Neural progenitor cell (in vitro differentiated cells): Measurements from ENCODE around the gene SLC22A23. TPM values are rescaled to one million over a fixed set of nuclear protein-coding genes. Genes with fewer than 3 reads are reported as not detected.
A peak's percentile ranks its signal among the peaks of the same experiment; 100 is the strongest.

ENCODE experiments used
- DNase-seq: peaks from one replicate; pipeline ENCODE4 v3.0.0-alpha.2; 2016; ENCODE audit warnings: low spot score
- H2AFZ ChIP-seq: fragments of 200-600 bp; sonication (generic); replicated peaks from 2 replicates; pipeline ENCODE4 v1.6.1; 2016; ENCODE audit warnings: antibody characterized with exemption
- H3F3A ChIP-seq: fragments of 200-600 bp; sonication (generic); 2 replicates; pipeline ENCODE4 v1.6.1; 2016; ENCODE audit warnings: antibody characterized with exemption, low read depth
- H3K27ac ChIP-seq: fragments of 200-600 bp; sonication (generic); 2 replicates; pipeline ENCODE4 v1.5.1; 2016; ENCODE audit warnings: mild to moderate bottlenecking
- H3K27me3 ChIP-seq: fragments of 200-600 bp; sonication (generic); 2 replicates; pipeline ENCODE4 v1.6.1; 2016; ENCODE audit warnings: mild to moderate bottlenecking, moderate library complexity
- H3K36me3 ChIP-seq: fragments of 200-600 bp; sonication (generic); 2 replicates; pipeline ENCODE4 v1.5.1; 2016
- H3K4me1 ChIP-seq: fragments of 200-600 bp; sonication (generic); 2 replicates; pipeline ENCODE4 v1.6.1; 2016; ENCODE audit warnings: mixed run types
- H3K4me2 ChIP-seq: fragments of 200-600 bp; sonication (generic); 2 replicates; pipeline ENCODE4 v1.6.1; 2016
- H3K4me3 ChIP-seq: fragments of 200-600 bp; sonication (generic); 2 replicates; pipeline ENCODE4 v1.5.1; 2016
- H3K79me2 ChIP-seq: fragments of 200-600 bp; sonication (generic); 2 replicates; pipeline ENCODE4 v1.6.1; 2016; ENCODE audit warnings: low read depth
- H3K9ac ChIP-seq: fragments of 200-600 bp; sonication (generic); 2 replicates; pipeline ENCODE4 v1.6.1; 2016
- H3K9me3 ChIP-seq: fragments of 200-600 bp; sonication (generic); 2 replicates; pipeline ENCODE4 v1.5.1; 2016; ENCODE audit warnings: low read depth
- H4K20me1 ChIP-seq: fragments of 200-600 bp; sonication (generic); 2 replicates; pipeline ENCODE4 v1.6.1; 2016; ENCODE audit warnings: low read depth
- H3K27ac Mint-ChIP-seq: 3 replicates; pipeline ENCODE4 v1.8.0; 2021; ENCODE audit warnings: mixed read lengths
- H3K27me3 Mint-ChIP-seq: 2 replicates; pipeline ENCODE4 v1.8.0; 2022; ENCODE audit warnings: low read depth, mild to moderate bottlenecking, inconsistent platforms, moderate library complexity, mixed read lengths; ENCODE audit not compliant: insufficient read depth
- H3K36me3 Mint-ChIP-seq: 3 replicates; pipeline ENCODE4 v1.8.0; 2021; ENCODE audit warnings: mixed read lengths
- H3K4me1 Mint-ChIP-seq: 3 replicates; pipeline ENCODE4 v1.8.0; 2021; ENCODE audit warnings: mixed read lengths
- H3K4me3 Mint-ChIP-seq: 3 replicates; pipeline ENCODE4 v1.8.0; 2021; ENCODE audit warnings: mild to moderate bottlenecking, moderate library complexity, mixed read lengths
- H3K9me3 Mint-ChIP-seq: 3 replicates; pipeline ENCODE4 v1.8.0; 2020; ENCODE audit warnings: mixed read lengths
- CTCF ChIP-seq: fragments of 200-600 bp; sonication (generic); IDR thresholded peaks from 2 replicates; pipeline ENCODE4 v1.5.1; 2017; ENCODE audit warnings: antibody characterized with exemption, mild to moderate bottlenecking
- EZH2 ChIP-seq: fragments of 200-600 bp; sonication (generic); IDR thresholded peaks from 2 replicates; pipeline ENCODE4 v1.6.1; 2017; ENCODE audit warnings: antibody characterized with exemption, mild to moderate bottlenecking, moderate library complexity
- EZH2phosphoT487 ChIP-seq: fragments of 200-600 bp; sonication (generic); IDR thresholded peaks from 2 replicates; pipeline ENCODE4 v1.6.1; 2017; ENCODE audit warnings: antibody characterized with exemption
- total RNA-seq: library from RNA; depleted of rRNA; stranded (reverse); fragments of >200 nt; gene quantifications from 2 replicates; pipeline ENCODE4 v1.2.3, GENCODE V29; 2015; ENCODE audit warnings: low replicate concordance

Gene SLC22A23
- total RNA-seq, 1 donor from 2014 or later: 0.99 TPM

- Histone ChIP-seq H3K79me2 (no peaks in the 10 kb centered on the region), H3K4me1 (peaks cover 29% of the 10 kb centered on the region), H3K9ac (no peak overlapping the region), H2AFZ (no peak overlapping the region), H3K9me3 (no peaks in the 10 kb centered on the region), H3K27me3 (peaks cover 73% of the 10 kb centered on the region), H3K27ac (no peak overlapping the region), H3K4me3 (peak overlapping the region; percentile 74), H3F3A (peaks cover 30% of the 10 kb centered on the region), H3K36me3 (no peaks in the 10 kb centered on the region), H4K20me1 (peaks cover 30% of the 10 kb centered on the region), H3K4me2 (peak overlapping the region; percentile 99)
- DNase-seq: no peak
- H3K9me3 Mint-ChIP-seq: no peaks in the 10 kb centered on the region
- H3K4me3 Mint-ChIP-seq: no peak overlapping the region
- peaks cover 32% of the 10 kb centered on the region for H3K4me1 Mint-ChIP-seq
- H3K36me3 Mint-ChIP-seq: peaks cover 9% of the 10 kb centered on the region
- no peak overlapping the region for H3K27ac Mint-ChIP-seq
- H3K27me3 Mint-ChIP-seq: no peaks in the 10 kb centered on the region
- no peak for TF ChIP-seq CTCF
- TF ChIP-seq EZH2: no peak
- no peak for TF ChIP-seq EZH2phosphoT487
Measured at GRCh38 chr6:3455147-3455568, 1.7 kb downstream of the SLC22A23 start.

GRCh38 chr6:3454273-3455010 lies 2.4 kb downstream of the SLC22A23 start:
- Mint-ChIP-seq H3K9me3 (no peaks in the 10 kb centered on the region), H3K27ac (no peak overlapping the region), H3K4me1 (peaks cover 28% of the 10 kb centered on the region), H3K27me3 (no peaks in the 10 kb centered on the region), H3K4me3 (no peak overlapping the region), H3K36me3 (peaks cover 15% of the 10 kb centered on the region)
- Histone ChIP-seq H3K9me3 (no peaks in the 10 kb centered on the region), H3K27ac (no peak overlapping the region), H3K4me1 (peaks cover 29% of the 10 kb centered on the region), H3K36me3 (no peaks in the 10 kb centered on the region), H3K4me3 (peak overlapping the region; percentile 74), H4K20me1 (peaks cover 30% of the 10 kb centered on the region), H3K27me3 (peaks cover 66% of the 10 kb centered on the region), H3K9ac (no peak overlapping the region), H3K79me2 (no peaks in the 10 kb centered on the region), H2AFZ (no peak overlapping the region), H3F3A (peaks cover 23% of the 10 kb centered on the region), H3K4me2 (peak overlapping the region; percentile 99)
- TF ChIP-seq CTCF (no peak), EZH2 (no peak), EZH2phosphoT487 (no peak)
- DNase-seq: no peak

- H3K27ac Mint-ChIP-seq: no peak overlapping the region
- peaks cover 6% of the 10 kb centered on the region for H3K9me3 Mint-ChIP-seq
- Histone ChIP-seq H3K9ac (no peak overlapping the region), H3K27ac (no peak overlapping the region), H4K20me1 (peaks cover 30% of the 10 kb centered on the region), H3K79me2 (no peaks in the 10 kb centered on the region), H3K4me1 (peaks cover 29% of the 10 kb centered on the region), H3F3A (peaks cover 15% of the 10 kb centered on the region), H3K36me3 (no peaks in the 10 kb centered on the region), H3K4me3 (no peak overlapping the region), H3K27me3 (peaks cover 58% of the 10 kb centered on the region), H3K4me2 (no peak overlapping the region), H2AFZ (no peak overlapping the region), H3K9me3 (no peaks in the 10 kb centered on the region)
- peaks cover 22% of the 10 kb centered on the region for H3K4me1 Mint-ChIP-seq
- H3K36me3 Mint-ChIP-seq: peaks cover 23% of the 10 kb centered on the region
- H3K4me3 Mint-ChIP-seq: no peak overlapping the region
- DNase-seq: no peak
- no peaks in the 10 kb centered on the region for H3K27me3 Mint-ChIP-seq
- TF ChIP-seq CTCF (no peak), EZH2 (no peak), EZH2phosphoT487 (no peak)
Measured at GRCh38 chr6:3453413-3454272, 3.2 kb downstream of the SLC22A23 start.
